Kidney (tissue), 14 donors: Measurements from ENCODE around the gene LMCD1. TPM values are rescaled to one million over a fixed set of nuclear protein-coding genes. Genes with fewer than 3 reads are reported as not detected.

Source experiments
- DNase-seq, 5 donors: peaks; one replicate each; pipeline ENCODE4 v3.0.0-alpha.2; 2013 to 2020
- FAIRE-seq: peaks from 2 replicates; lab custom pipeline; 2012; peaks lifted over from hg19 to GRCh38; lab: Jason Lieb, UNC
- H3K27ac ChIP-seq, 2 donors: one replicate each; pipeline ENCODE4 v1.7.0; 2013; ENCODE audit warnings: low read depth in 2 of 2, low read length in 2 of 2, inconsistent platforms in 1 of 2
- H3K27me3 ChIP-seq: one replicate; pipeline ENCODE4 v1.7.1; 2013; ENCODE audit warnings: low read length, inconsistent platforms; ENCODE audit not compliant: control insufficient read depth, insufficient read depth
- H3K36me3 ChIP-seq, 3 donors: one replicate each; pipeline versions ENCODE4 v1.7.0 to v1.7.1; 2013; ENCODE audit warnings: low read length in 3 of 3, control low read depth in 1 of 3, inconsistent platforms in 1 of 3; ENCODE audit not compliant: insufficient read depth in 3 of 3, control insufficient read depth in 2 of 3
- H3K4me1 ChIP-seq, 3 donors: one replicate each; pipeline versions ENCODE4 v1.7.0 to v1.7.1; 2013; ENCODE audit warnings: low read length in 3 of 3, inconsistent platforms in 1 of 3, low read depth in 1 of 3; ENCODE audit not compliant: control insufficient read depth in 2 of 3, insufficient read depth in 2 of 3
- H3K4me3 ChIP-seq, 3 donors: one replicate each; pipeline versions ENCODE4 v1.7.0 to v1.8.1; 2013; ENCODE audit warnings: low read length in 3 of 3, control low read depth in 1 of 3, inconsistent platforms in 1 of 3
- H3K9ac ChIP-seq, 3 donors: one replicate each; pipeline versions ENCODE4 v1.7.0 to v1.7.1; 2013; ENCODE audit warnings: low read length in 3 of 3, control low read depth in 1 of 3, inconsistent platforms in 1 of 3
- H3K9me3 ChIP-seq, 3 donors: one replicate each; pipeline versions ENCODE4 v1.7.0 to v1.7.1; 2013; ENCODE audit warnings: low read length in 3 of 3, control low read depth in 1 of 3, inconsistent platforms in 1 of 3; ENCODE audit not compliant: control insufficient read depth in 2 of 3, insufficient read depth in 1 of 3
- CTCF ChIP-seq: IDR thresholded peaks from 3 replicates; pipeline ENCODE4 v1.5.1; 2012; ENCODE audit warnings: mild to moderate bottlenecking, moderate library complexity, borderline replicate concordance; ENCODE audit not compliant: insufficient read depth; ENCODE audit errors: extremely low read depth
- intact Hi-C: fragments of 100-400 bp; cut with DNase I; formaldehyde crosslinking; loops from one replicate; pipeline ENCODE4 v1.11.1; 2022
- polyA plus RNA-seq: library from polyadenylated mRNA; stranded (reverse); fragments of 350-450 nt; fragmentation: Illumina TruSeq; extraction: RNeasy Lipid Tissue Mini Kit (QIAGEN cat#74804); gene quantifications from one replicate; pipeline ENCODE4 v1.2.3, GENCODE V29; 2014; ENCODE audit warnings: low read depth, low replicate concordance; ENCODE audit not compliant: insufficient read depth
- total RNA-seq: library from RNA; stranded (reverse); fragmentation: NEBNext Ultra II Directional; extraction: Animal tissue kit (Norgen Biotek cat#: 25700); gene quantifications from one replicate; pipeline ENCODE4 v1.2.1, GENCODE V29; 2021
- donor health status: control.
- donor health status: control.
- donor health status: control.
- donor health status: control.
- donor health status: control.
- donor health status: DM: yes; HTN: yes; CAD: no.
- donor health status: Normal renal cell carcinoma (clear cell type).

Gene LMCD1
- total and polyA plus RNA-seq, 2 donors from 2014 or later: 24.3 to 65.4 TPM

DNA sequence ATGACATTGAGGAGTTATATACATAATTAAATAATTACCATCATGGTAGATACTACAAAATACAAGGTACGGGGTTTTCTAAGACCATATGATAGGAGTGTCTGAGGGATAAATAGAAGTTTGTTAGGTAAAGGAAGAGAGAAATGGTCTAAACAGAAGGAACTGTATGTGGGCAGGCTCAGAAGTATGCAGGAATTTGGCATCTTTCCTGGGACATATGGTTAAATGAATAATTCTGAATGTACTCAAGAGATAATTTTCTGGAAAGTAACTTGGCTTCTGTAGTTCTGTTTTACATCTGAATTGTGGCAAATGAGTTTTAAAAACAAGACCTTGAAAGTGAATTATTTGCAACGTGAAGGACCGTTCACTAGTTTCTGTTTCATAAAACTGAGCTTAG lies 17.5 kb downstream of the LMCD1 start:
- no peak overlapping the region for H3K27ac ChIP-seq
- no peaks in the 10 kb centered on the region for H3K27me3 ChIP-seq
- no peak overlapping the region for H3K4me3 ChIP-seq
- no peak overlapping the region for H3K9ac ChIP-seq
- no peak for FAIRE-seq
- peaks cover 0 to 8% (median 0%) of the 10 kb centered on the region in 3 donors for H3K4me1 ChIP-seq
- H3K36me3 ChIP-seq: no peaks in the 10 kb centered on the region
- no peak for DNase-seq
- intact Hi-C loops: no loop called here
- H3K9me3 ChIP-seq: no peaks in the 10 kb centered on the region
- TF ChIP-seq CTCF: no peak

DNA sequence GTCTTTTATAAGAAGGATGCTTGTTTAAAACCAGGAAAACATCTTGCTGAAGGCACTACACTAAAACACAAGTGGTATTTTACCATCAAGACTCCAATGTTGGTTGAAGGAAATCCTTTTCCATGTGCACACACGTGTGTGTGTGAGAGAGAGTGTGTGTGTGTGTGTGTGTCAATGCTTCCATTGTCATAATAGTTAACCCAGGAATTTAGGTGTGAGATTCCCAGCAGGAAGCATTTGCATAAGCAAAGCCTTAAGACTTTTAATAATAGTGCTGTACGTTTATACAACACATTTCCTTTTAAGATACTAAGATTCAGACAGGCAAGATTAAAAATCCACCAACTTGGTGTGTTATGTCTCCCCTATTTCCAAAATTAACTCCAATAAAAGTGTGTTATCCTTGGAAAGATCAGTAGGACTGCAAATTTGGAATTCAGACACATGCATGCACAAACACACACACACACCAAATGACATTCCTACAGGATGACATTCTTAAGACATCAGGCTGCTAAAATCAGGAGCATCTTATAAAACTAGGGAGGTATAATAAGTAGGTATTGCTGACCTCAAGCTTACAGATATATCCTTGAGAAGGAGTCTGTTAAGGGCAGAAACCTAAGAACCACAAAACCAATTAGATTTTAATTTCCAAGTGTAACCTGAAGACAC lies 18.3 kb downstream of the LMCD1 start:
- no peak for FAIRE-seq
- H3K27ac ChIP-seq: no peak overlapping the region
- no peak overlapping the region for H3K9ac ChIP-seq
- no peak for DNase-seq
- H3K4me3 ChIP-seq: no peak overlapping the region
- no peak for TF ChIP-seq CTCF
- no peaks in the 10 kb centered on the region for H3K27me3 ChIP-seq
- H3K36me3 ChIP-seq: no peaks in the 10 kb centered on the region
- H3K9me3 ChIP-seq: no peaks in the 10 kb centered on the region
- intact Hi-C loops: no loop called here
- H3K4me1 ChIP-seq: peaks cover 0 to 8% (median 0%) of the 10 kb centered on the region in 3 donors

DNA sequence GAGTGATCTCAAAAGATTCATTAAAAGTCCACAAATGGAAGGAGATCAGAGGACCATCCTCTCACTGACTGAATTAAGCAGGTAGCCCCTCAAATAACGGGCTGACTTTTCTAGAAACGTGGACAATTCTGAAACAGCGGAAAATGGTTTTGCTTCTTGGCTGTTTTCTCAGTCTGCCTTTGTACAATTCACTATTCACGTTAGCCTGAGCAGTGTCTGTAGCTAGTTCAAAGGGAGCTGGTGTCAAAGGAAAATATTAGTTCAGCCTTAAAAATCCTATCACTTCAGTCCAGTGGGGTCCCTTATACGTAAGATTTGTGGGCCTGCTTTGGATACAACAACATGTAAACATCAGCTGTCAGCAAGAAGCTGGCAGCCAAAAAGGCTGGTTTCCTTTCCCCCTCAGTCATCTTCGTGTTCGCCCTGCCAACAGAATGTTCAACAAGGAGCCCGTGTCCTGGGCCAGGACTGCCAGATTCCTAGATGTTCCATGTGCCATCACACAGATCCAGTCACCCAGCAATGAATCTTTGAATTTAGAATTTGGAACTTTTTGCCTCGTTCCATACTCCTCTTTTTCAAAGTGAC lies 19.3 kb downstream of the LMCD1 start:
- Histone ChIP-seq H3K4me3 (no peak overlapping the region), H3K27me3 (no peaks in the 10 kb centered on the region), H3K27ac (no peak overlapping the region), H3K4me1 (peaks cover 0 to 8% (median 0%) of the 10 kb centered on the region in 3 donors), H3K9me3 (no peaks in the 10 kb centered on the region), H3K9ac (no peak overlapping the region), H3K36me3 (no peaks in the 10 kb centered on the region)
- intact Hi-C loops: no loop called here
- TF ChIP-seq CTCF: no peak
- FAIRE-seq (no peak), DNase-seq (no peak)

GRCh38 chr3:8523041-8523440 lies 21.4 kb downstream of the LMCD1 start:
- Histone ChIP-seq H3K9me3 (no peaks in the 10 kb centered on the region), H3K4me1 (peaks cover 0 to 10% (median 0%) of the 10 kb centered on the region in 3 donors), H3K36me3 (no peaks in the 10 kb centered on the region), H3K4me3 (no peak overlapping the region), H3K9ac (no peak overlapping the region), H3K27ac (no peak overlapping the region), H3K27me3 (no peaks in the 10 kb centered on the region)
- TF ChIP-seq CTCF: no peak
- FAIRE-seq (no peak), DNase-seq (no peak)
- intact Hi-C loops: no loop called here
